Progenitor cell of endocrine pancreas (in vitro differentiated cells): ENCODE data around the gene OR52E5. TPM values are rescaled to one million over a fixed set of nuclear protein-coding genes. Genes with fewer than 3 reads are reported as not detected.

Source experiments
- DNase-seq: peaks from one replicate; pipeline ENCODE4 v3.0.0; 2021; ENCODE audit warnings: low spot score; ENCODE audit not compliant: unreplicated experiment
- H3K27ac Mint-ChIP-seq: 2 replicates; pipeline ENCODE4 v1.8.0; 2021; ENCODE audit warnings: mild to moderate bottlenecking, moderate library complexity, mixed read lengths
- H3K27me3 Mint-ChIP-seq: 2 replicates; pipeline ENCODE4 v1.8.0; 2021; ENCODE audit warnings: mixed read lengths
- H3K36me3 Mint-ChIP-seq: 2 replicates; pipeline ENCODE4 v1.8.0; 2022; ENCODE audit warnings: mixed read lengths; ENCODE audit not compliant: insufficient read depth
- H3K4me1 Mint-ChIP-seq: 2 replicates; pipeline ENCODE4 v1.8.0; 2021; ENCODE audit warnings: low read depth, mixed read lengths
- H3K4me3 Mint-ChIP-seq: 2 replicates; pipeline ENCODE4 v1.8.0; 2021; ENCODE audit warnings: low read depth, mild to moderate bottlenecking, moderate library complexity, mixed read lengths
- H3K9me3 Mint-ChIP-seq: 2 replicates; pipeline ENCODE4 v1.8.0; 2021; ENCODE audit warnings: low read depth, mixed read lengths
- total RNA-seq: library from RNA; stranded (reverse); gene quantifications from 2 replicates; pipeline ENCODE4 v1.2.1, GENCODE V29; 2021
- TF ChIP-seq, protein P1 (sequence below): fragments of 200-600 bp; sonication (generic); IDR thresholded peaks from one replicate; pipeline ENCODE4 v1.5.0; 2021; ENCODE audit warnings: antibody characterized with exemption, mild to moderate bottlenecking; ENCODE audit not compliant: unreplicated experiment

OR52E5 gene
- total RNA-seq, 1 donor from 2014 or later: not detected

DNA sequence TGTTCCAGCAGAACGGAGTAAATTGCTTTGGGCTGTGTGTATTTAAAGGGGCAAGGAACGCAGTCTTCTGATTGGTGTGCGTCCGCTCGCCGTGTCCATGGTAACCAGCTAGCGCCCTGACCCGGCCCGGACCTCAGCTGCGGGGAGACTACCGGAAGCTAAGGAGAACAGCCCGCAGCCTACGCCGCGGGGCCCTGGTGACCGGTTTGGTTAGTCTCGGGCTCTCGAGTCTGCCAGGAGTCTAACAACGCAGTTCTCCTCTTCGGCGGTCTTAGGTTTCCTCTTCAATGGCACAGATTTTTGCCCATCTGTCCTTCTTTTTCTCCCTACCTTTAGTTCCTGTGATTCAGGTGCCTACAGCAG lies 45.6 kb downstream of the OR52E5 start:
- Mint-ChIP-seq H3K4me3 (no peak overlapping the region), H3K27ac (no peak overlapping the region), H3K27me3 (no peaks in the 10 kb centered on the region), H3K4me1 (no peaks in the 10 kb centered on the region), H3K9me3 (peaks cover 20% of the 10 kb centered on the region), H3K36me3 (no peaks in the 10 kb centered on the region)
- TF ChIP-seq, protein P1, sequence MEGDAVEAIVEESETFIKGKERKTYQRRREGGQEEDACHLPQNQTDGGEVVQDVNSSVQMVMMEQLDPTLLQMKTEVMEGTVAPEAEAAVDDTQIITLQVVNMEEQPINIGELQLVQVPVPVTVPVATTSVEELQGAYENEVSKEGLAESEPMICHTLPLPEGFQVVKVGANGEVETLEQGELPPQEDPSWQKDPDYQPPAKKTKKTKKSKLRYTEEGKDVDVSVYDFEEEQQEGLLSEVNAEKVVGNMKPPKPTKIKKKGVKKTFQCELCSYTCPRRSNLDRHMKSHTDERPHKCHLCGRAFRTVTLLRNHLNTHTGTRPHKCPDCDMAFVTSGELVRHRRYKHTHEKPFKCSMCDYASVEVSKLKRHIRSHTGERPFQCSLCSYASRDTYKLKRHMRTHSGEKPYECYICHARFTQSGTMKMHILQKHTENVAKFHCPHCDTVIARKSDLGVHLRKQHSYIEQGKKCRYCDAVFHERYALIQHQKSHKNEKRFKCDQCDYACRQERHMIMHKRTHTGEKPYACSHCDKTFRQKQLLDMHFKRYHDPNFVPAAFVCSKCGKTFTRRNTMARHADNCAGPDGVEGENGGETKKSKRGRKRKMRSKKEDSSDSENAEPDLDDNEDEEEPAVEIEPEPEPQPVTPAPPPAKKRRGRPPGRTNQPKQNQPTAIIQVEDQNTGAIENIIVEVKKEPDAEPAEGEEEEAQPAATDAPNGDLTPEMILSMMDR: no peak
- DNase-seq: no peak

DNA sequence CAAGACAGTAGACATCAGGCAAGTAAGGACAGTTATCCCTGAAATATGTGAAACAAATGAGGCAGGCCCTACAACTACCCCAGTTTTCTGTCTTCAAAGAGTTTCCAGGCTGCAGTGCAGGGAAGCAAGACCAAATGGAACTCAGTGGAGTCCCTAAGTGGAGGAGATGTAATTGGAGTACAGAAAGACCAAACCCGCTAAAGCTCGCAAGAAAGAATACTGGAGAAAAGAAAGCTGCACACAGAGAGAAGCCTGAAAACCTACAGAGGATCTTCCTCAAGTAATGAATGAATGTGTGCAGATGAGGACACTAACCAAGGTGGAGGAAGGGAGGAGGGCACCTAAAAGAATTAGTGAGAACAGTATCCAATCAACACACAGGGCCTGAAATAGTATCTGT lies 47.7 kb downstream of the OR52E5 start:
- DNase-seq: no peak
- Mint-ChIP-seq H3K9me3 (peaks cover 20% of the 10 kb centered on the region), H3K27ac (no peak overlapping the region), H3K4me3 (no peak overlapping the region), H3K36me3 (no peaks in the 10 kb centered on the region), H3K27me3 (no peaks in the 10 kb centered on the region), H3K4me1 (no peaks in the 10 kb centered on the region)
- TF ChIP-seq, protein P1: no peak

DNA sequence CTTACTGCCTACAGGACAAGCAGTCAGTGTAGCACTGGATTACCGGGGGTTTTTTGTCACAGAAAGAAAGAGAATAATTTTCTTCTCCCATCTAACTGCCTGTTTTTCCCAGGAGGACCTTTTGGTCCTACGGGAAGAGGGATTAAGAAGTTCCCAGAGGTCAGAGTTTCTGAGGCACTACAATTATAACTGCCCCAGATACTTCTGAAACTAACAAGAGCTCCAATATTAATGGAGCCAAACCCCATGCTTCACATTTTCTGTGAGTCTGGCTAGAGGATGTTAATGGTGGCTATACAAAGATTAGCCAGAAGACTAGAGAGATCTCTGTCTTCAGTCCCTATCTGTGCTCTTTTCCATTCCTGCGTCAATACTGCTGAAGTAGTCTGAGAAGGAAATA lies 48.9 kb downstream of the OR52E5 start, which contains the start of gene OR56A3:
Gene OR56A3, plus strand, starts transcription at position 301 of the 400 bp plus-strand sequence. CDS start 5,096 bp downstream, outside the sequence.
- H3K27ac Mint-ChIP-seq: no peak within 1 kb of the TSS
- no peaks in the 10 kb centered on the region for H3K4me1 Mint-ChIP-seq
- no peak within 1 kb of the TSS for H3K4me3 Mint-ChIP-seq
- TF ChIP-seq, protein P1: no peak
- H3K9me3 Mint-ChIP-seq: peaks cover 12% of the 10 kb centered on the region
- no peak for DNase-seq
- H3K27me3 Mint-ChIP-seq: no peaks in the 10 kb centered on the region
- H3K36me3 Mint-ChIP-seq: no peaks in the 10 kb centered on the region

Other genes with a start within 250 kb of the OR52E5 start
- gene TRIM5, start 208.1 kb upstream of the OR52E5 start, total RNA-seq: 38.9 and 40.8 TPM in 2 replicates
- gene TRIM22, start 203.4 kb upstream of the OR52E5 start, total RNA-seq: 0.89 and 1.7 TPM in 2 replicates
- not detected in 2 replicates for gene OR56B1, start 156.8 kb upstream of the OR52E5 start, total RNA-seq
- not detected in 2 replicates for gene OR52N4, start 139.0 kb upstream of the OR52E5 start, total RNA-seq
- gene OR52N5, start 109.9 kb upstream of the OR52E5 start, total RNA-seq: not detected in 2 replicates
- not detected in 2 replicates for gene OR52N1, start 101.9 kb upstream of the OR52E5 start, total RNA-seq
- gene OR52N2, start 84.3 kb upstream of the OR52E5 start, total RNA-seq: not detected in 2 replicates
- gene OR52E6, start 51.3 kb upstream of the OR52E5 start, total RNA-seq: not detected in 2 replicates
- not detected in 2 replicates for gene OR52E8, start 35.5 kb upstream of the OR52E5 start, total RNA-seq
- gene OR52E4, start 12.6 kb upstream of the OR52E5 start, total RNA-seq: not detected in 2 replicates
- not detected in 2 replicates for gene OR56A3, start 49.0 kb downstream of the OR52E5 start, total RNA-seq
- not detected in 2 replicates for gene OR56A5, start 75.3 kb downstream of the OR52E5 start, total RNA-seq
- not detected in 2 replicates for gene OR52L1, start 93.8 kb downstream of the OR52E5 start, total RNA-seq
- gene OR56A4, start 113.7 kb downstream of the OR52E5 start, total RNA-seq: 0.07 and 0.13 TPM in 2 replicates
- gene OR56A1, start 137.6 kb downstream of the OR52E5 start, total RNA-seq: 0.09 TPM in 1 of 2 replicates, not detected in the other
- not detected in 2 replicates for gene OR56B4, start 214.5 kb downstream of the OR52E5 start, total RNA-seq